LNCaP clone FGC (cell line): ENCODE results near the gene RINL.
A peak's percentile ranks its signal among the peaks of the same experiment; 100 is the strongest.
"Not testable (repeated sequence)": the region's sequence is repeated elsewhere in the genome, so short reads cannot be mapped to it uniquely, and the experiment has no call there.

Experiments used
- DNase-seq: peaks from one replicate; pipeline ENCODE4 v3.0.0-alpha.2; 2011; ENCODE audit warnings: low read depth
- H3K4me3 ChIP-seq: 2 replicates; pipeline ENCODE4 v1.5.1; 2011; ENCODE audit warnings: mild to moderate bottlenecking, low read depth, low read length, control low read depth
- TF ChIP-seq, protein P1 (sequence below): IDR thresholded peaks from 2 replicates; pipeline ENCODE4 v1.5.1; 2012; ENCODE audit warnings: mild to moderate bottlenecking; ENCODE audit not compliant: control insufficient read depth, insufficient read depth; ENCODE audit errors: extremely low read depth

Gene RINL

DNA sequence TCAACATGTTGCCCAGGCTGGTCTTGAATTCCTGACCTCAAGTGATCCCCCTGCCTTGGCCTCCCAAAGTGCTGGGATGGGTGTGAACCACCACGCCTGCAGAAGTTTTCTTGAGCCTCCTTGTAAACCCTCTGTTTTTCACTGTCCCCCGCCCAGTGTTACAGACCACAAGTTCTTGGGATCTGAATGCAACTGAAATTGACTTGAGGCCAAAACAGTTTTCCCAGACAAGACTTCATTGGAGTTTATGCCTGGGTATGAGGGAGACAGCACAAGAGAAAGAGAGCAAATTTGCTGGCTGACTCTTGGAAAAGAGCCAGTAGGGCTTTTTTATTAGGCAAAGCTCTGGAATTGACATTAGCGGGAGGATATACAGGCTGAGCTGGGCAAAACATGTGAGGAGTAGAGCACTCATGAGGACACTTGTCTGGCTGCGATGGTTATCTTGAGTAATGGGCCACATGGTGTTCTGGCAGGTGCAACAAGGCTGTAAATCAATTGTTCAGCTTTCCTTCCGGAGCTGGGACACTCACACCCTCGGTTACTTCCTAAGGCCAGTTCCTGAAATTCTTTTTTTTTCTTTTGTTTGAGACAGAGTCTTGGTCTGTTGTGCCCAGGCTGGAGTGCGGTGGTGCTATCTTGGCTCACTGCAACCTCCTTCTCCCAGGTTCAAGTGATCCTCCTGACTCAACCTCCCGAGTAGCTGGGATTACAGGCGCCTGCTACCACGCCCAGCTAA is 15.6 kb downstream of the RINL start:
- TF ChIP-seq, protein P1, sequence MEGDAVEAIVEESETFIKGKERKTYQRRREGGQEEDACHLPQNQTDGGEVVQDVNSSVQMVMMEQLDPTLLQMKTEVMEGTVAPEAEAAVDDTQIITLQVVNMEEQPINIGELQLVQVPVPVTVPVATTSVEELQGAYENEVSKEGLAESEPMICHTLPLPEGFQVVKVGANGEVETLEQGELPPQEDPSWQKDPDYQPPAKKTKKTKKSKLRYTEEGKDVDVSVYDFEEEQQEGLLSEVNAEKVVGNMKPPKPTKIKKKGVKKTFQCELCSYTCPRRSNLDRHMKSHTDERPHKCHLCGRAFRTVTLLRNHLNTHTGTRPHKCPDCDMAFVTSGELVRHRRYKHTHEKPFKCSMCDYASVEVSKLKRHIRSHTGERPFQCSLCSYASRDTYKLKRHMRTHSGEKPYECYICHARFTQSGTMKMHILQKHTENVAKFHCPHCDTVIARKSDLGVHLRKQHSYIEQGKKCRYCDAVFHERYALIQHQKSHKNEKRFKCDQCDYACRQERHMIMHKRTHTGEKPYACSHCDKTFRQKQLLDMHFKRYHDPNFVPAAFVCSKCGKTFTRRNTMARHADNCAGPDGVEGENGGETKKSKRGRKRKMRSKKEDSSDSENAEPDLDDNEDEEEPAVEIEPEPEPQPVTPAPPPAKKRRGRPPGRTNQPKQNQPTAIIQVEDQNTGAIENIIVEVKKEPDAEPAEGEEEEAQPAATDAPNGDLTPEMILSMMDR = no peak
- peak; percentile 99 for DNase-seq

GRCh38 chr19:38861368-38861767 is 16.7 kb downstream of the RINL start:
- H3K4me3 ChIP-seq = no peak overlapping the region
- TF ChIP-seq, protein P1 = no peak
- DNase-seq = no peak

More for the DNA sequence above, 15.6 kb downstream of the RINL start:
- no peak overlapping the region for H3K4me3 ChIP-seq

- not testable (repeated sequence) for DNase-seq, H3K4me3 ChIP-seq
Measured at GRCh38 chr19:38859631-38860204, 18.4 kb downstream of the RINL start.

- no peak for DNase-seq
- H3K4me3 ChIP-seq = no peak overlapping the region
- TF ChIP-seq, protein P1 = no peak
Measured at GRCh38 chr19:38856813-38857212, 21.3 kb downstream of the RINL start.

DNA sequence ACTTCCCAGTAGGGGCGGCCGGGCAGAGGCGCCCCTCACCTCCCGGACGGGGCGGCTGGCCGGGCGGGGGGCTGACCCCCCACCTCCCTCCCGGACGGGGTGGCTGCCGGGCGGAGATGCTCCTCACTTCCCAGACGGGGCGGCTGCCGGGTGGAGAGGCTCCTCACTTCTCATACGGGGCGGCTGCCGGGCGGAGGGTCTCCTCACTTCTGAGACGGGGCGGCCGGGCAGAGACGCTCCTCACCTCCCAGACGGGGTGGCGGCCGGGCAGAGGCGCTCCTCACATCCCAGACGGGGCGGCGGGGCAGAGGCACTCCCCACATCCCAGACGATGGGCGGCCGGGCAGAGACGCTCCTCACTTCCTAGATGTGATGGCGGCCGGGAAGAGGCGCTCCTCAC is 22.3 kb downstream of the RINL start:
- not testable (repeated sequence) for DNase-seq, H3K4me3 ChIP-seq

GRCh38 chr19:38854961-38855360 is 23.1 kb downstream of the RINL start:
- not testable (repeated sequence) for DNase-seq

DNA sequence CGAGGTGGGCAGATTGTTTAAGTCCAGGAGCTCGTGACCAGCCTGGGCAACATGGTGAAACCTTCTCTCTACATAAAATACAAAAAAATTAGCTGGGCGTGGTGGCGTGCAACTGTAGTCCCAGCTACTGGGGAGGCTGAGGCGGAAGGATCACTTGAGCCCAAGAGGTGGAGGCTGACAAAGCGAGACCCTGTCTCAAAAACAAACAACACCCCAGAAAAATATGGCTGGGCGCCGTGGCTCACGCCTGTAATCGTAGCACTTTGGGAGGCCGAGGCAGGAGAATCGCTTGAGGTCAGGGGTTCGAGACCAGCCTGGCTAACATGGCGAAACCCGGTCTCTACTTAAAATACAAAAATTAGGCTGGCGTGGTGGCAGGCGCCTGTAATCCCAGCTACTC is 24.9 kb downstream of the RINL start:
- H3K4me3 ChIP-seq = peak overlapping the region; percentile 65
- TF ChIP-seq, protein P1 = no peak
- no peak for DNase-seq

More at GRCh38 chr19:38854961-38855360, 23.1 kb downstream of the RINL start:
- H3K4me3 ChIP-seq = not testable (repeated sequence)

DNA sequence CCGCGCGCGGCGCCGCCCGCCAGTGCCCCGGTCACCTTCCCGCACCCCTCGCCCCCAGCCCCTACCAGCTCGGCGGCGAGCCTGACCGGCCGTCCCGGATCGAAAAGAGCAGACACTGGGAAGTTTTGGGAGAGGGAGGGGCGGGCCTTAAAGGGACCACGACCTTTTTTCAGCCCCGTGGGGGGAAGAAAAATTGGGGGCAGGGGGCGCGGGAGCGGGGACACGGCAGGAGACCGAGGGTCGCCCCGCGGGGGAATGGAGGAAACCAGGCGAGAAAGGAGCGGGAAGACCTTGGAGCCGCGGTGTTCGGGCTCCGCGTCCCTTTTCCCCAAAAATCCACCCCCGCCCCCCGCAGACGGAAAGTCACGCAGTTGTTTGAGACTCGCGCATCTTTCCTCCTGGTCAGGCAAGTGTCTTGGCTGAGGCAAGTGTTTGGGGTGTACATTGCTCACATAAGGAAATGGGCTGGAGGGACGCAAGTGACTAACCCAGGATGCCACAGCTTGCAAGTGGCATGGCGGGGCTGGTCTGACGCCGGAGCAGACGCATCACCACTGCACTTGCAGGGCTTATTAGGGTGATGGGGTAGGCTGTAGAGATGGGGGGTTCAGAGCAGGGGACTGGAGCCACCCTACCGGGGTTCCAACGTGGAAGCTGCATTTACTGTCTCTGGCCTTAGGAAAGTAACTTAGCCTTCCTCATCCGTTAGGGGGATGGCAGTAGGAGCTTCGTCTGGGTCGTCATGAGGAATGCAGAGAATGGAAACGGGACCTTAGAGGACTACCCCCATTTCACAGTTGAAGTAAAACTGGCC is 25.6 kb downstream of the RINL start:
- no peak for DNase-seq
- TF ChIP-seq, protein P1 = no peak

More for the DNA sequence above, 25.6 kb downstream of the RINL start:
- H3K4me3 ChIP-seq = peak overlapping the region; percentile 65
